ENCODE data around the gene ERC2.

GRCh38 chr3:55500555-55501330 lies 967.5 kb downstream of the ERC2 start:
- TF ChIP-seq CTCF (conservative IDR thresholded peaks at IDR 0.05; ENCODE audit: low read depth, low read length): no peak
- TF ChIP-seq EZH2 (IDR thresholded peaks at IDR 0.05; ENCODE audit: borderline replicate concordance, low read depth, low read length, poor library complexity, severe bottlenecking): no peak

Measured in A673 (cell line).